Measurements from ENCODE around the gene TTYH1.
"Not testable (repeated sequence)": the region's sequence is repeated elsewhere in the genome, so short reads cannot be mapped to it uniquely, and the experiment has no call there.

TTYH1 gene

DNA sequence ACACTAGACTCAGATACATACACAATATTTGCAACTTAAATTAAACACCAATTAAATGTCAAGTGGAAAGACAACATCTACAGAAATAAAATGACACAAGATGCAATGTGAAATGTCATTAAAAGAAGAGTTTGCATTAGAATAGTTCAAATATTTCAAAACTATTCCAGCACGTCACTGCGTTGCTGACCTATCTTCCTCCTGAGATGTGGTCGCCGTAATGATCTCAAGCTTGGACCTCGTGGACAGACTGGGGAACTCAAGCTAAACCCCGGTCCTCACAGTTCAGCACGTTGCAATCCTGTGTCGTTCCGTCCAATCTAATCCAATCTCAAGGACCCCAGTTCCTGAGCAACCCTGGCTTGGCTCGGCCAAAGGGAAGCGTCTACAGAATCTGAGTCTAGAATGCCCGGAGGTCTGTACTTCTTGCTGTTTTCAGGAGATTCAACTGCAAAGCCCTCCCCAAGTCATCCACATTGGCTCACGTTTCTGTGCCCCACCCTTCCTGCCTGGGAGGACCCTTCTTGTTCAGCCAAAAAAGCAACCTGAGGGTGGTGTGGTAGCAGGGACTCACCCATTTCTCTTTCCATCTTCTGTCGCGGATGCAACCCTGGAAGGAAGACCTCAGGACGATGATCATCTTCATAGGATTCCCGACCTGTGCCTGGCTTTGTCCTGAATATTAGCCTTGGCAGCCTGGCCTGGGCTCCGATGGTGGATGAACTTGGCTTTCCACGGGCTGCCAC is 45.4 kb upstream of the TTYH1 start:
- Histone ChIP-seq H3K27ac (replicated peaks) (peak overlapping the region; percentile 98), H3K4me3 (replicated peaks; ENCODE audit: insufficient read depth, low read length) (peak overlapping the region; percentile 43)
- 0 out of 2 replicates have a peak, but pooled peaks have one; percentile 28 for TF ChIP-seq POLR2AphosphoS5 (IDR thresholded peaks at IDR 0.05; ENCODE audit: low read depth)
- H3K27me3 ChIP-seq (ENCODE audit: insufficient read depth, poor library complexity, severe bottlenecking); DNase-seq (ENCODE audit: low read depth in 1 of 2, low spot score in 1 of 2): not testable (repeated sequence)

DNA sequence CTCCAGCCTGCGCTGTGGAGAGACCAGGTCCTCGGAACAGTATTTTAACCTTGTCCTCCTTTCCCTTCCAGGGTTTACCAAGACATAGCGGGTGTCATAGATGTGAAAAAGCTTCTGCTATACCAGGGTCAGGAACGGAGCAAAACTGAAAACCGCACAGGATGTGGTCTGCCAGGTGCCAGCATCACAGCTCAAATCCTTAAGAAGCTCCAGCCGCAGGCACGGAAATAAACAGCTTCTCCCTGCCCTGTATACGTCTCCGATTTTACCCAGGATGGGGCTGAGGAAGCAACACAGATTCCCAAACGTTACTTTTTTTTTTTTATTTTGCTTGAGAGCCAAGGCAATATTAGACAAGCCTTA is 44.8 kb upstream of the TTYH1 start:
- peak; percentile 91 for TF ChIP-seq POLR2AphosphoS5 (IDR thresholded peaks at IDR 0.05; ENCODE audit: low read depth)
- peak; percentile 27; the same call in 1 of the 2 replicates for TF ChIP-seq GABPA (IDR thresholded peaks at IDR 0.05; ENCODE audit: low read depth)
- H3K4me3 ChIP-seq (replicated peaks; ENCODE audit: insufficient read depth, low read length) = peak overlapping the region; percentile 35
- DNase-seq (ENCODE audit: low read depth in 1 of 2, low spot score in 1 of 2) = peak; percentile 77 to 92
- H3K27ac ChIP-seq (replicated peaks) = peak overlapping the region; percentile 97
- not testable (repeated sequence) for H3K27me3 ChIP-seq (ENCODE audit: insufficient read depth, poor library complexity, severe bottlenecking)

DNA sequence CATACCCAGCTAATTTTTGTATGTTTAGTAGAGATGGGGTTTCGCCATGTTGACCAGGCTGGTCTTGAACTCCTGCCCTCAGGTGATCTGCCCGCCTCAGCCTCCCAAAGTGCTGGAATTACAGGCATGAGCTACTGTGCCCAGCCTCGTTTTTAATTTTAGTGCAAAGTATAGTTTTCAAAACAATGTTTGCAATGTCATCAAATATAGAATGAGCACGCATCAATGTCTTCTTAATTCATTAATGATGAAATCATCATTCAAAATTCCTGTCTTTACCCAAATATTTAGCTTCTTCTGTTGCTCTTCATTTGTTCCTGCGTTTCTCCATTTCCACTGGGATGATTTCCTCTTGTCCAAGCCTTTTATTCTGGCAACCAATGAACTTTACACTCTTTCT is 43.8 kb upstream of the TTYH1 start:
- not testable (repeated sequence) for DNase-seq (ENCODE audit: low read depth in 1 of 2, low spot score in 1 of 2); H3K4me3 ChIP-seq (replicated peaks; ENCODE audit: insufficient read depth, low read length); H3K27me3 ChIP-seq (ENCODE audit: insufficient read depth, poor library complexity, severe bottlenecking)
- peak overlapping the region; percentile 97 for H3K27ac ChIP-seq (replicated peaks)

DNA sequence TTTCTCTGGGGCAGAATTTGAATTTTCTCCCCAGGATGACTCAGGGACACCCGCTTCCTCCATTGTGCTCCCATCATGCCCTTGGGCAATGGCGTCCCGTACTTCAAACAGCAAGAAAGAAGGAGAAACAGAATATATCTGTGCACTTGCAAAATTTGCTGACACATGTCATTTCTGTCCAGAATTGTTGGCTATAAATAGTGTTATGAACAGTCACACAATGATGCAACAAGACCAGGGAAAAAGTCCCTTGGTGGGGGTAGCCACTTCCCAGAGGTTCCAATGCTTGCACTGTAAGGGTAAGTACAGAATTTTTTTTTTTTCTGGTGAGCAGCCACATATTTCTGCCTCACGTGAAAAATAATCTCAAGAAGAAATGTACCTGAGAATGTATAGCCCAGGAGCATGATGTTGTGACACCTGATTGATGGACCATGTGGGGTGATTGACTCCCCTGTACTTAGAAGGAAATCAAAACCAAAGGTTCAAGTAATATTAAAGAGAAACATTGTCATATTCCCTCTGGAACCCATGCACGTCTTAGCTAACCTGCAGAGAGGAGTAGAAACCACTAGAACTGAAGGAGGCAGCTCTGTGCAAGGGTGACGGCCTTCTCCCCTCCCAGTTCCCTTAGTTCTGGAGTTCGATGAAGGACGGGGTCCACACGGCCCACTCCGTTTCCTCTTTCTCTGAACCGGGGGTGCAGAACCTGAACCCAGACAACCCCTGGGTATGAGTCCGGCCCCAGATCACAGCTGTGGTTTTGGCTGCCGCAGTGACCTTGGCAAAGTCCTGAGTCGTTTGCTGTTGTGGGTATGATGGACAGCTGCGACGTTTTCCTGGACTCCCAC is 41.3 kb upstream of the TTYH1 start:
- Histone ChIP-seq H3K27me3 (ENCODE audit: insufficient read depth, poor library complexity, severe bottlenecking) (no peaks in the 10 kb centered on the region), H3K4me3 (replicated peaks; ENCODE audit: insufficient read depth, low read length) (peak overlapping the region; percentile 53), H3K27ac (replicated peaks) (peak overlapping the region; percentile 97)
- peak; percentile 84 to 88 for DNase-seq (ENCODE audit: low read depth in 1 of 2, low spot score in 1 of 2)
- TF ChIP-seq SPI1 (IDR thresholded peaks at IDR 0.05; ENCODE audit: borderline replicate concordance, low read depth) = 0 out of 2 replicates have a peak, but pooled peaks have one; percentile 23
- no peak for TF ChIP-seq GABPA (IDR thresholded peaks at IDR 0.05; ENCODE audit: low read depth)
- TF ChIP-seq, protein P1, sequence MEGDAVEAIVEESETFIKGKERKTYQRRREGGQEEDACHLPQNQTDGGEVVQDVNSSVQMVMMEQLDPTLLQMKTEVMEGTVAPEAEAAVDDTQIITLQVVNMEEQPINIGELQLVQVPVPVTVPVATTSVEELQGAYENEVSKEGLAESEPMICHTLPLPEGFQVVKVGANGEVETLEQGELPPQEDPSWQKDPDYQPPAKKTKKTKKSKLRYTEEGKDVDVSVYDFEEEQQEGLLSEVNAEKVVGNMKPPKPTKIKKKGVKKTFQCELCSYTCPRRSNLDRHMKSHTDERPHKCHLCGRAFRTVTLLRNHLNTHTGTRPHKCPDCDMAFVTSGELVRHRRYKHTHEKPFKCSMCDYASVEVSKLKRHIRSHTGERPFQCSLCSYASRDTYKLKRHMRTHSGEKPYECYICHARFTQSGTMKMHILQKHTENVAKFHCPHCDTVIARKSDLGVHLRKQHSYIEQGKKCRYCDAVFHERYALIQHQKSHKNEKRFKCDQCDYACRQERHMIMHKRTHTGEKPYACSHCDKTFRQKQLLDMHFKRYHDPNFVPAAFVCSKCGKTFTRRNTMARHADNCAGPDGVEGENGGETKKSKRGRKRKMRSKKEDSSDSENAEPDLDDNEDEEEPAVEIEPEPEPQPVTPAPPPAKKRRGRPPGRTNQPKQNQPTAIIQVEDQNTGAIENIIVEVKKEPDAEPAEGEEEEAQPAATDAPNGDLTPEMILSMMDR (IDR thresholded peaks at IDR 0.05; ENCODE audit: insufficient read depth, low read length) = no peak
- TF ChIP-seq, protein P2, sequence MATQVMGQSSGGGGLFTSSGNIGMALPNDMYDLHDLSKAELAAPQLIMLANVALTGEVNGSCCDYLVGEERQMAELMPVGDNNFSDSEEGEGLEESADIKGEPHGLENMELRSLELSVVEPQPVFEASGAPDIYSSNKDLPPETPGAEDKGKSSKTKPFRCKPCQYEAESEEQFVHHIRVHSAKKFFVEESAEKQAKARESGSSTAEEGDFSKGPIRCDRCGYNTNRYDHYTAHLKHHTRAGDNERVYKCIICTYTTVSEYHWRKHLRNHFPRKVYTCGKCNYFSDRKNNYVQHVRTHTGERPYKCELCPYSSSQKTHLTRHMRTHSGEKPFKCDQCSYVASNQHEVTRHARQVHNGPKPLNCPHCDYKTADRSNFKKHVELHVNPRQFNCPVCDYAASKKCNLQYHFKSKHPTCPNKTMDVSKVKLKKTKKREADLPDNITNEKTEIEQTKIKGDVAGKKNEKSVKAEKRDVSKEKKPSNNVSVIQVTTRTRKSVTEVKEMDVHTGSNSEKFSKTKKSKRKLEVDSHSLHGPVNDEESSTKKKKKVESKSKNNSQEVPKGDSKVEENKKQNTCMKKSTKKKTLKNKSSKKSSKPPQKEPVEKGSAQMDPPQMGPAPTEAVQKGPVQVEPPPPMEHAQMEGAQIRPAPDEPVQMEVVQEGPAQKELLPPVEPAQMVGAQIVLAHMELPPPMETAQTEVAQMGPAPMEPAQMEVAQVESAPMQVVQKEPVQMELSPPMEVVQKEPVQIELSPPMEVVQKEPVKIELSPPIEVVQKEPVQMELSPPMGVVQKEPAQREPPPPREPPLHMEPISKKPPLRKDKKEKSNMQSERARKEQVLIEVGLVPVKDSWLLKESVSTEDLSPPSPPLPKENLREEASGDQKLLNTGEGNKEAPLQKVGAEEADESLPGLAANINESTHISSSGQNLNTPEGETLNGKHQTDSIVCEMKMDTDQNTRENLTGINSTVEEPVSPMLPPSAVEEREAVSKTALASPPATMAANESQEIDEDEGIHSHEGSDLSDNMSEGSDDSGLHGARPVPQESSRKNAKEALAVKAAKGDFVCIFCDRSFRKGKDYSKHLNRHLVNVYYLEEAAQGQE (IDR thresholded peaks at IDR 0.05; ENCODE audit: insufficient replicate concordance, low read depth) = no peak
- no peak for TF ChIP-seq POLR2AphosphoS5 (IDR thresholded peaks at IDR 0.05; ENCODE audit: low read depth)

DNA sequence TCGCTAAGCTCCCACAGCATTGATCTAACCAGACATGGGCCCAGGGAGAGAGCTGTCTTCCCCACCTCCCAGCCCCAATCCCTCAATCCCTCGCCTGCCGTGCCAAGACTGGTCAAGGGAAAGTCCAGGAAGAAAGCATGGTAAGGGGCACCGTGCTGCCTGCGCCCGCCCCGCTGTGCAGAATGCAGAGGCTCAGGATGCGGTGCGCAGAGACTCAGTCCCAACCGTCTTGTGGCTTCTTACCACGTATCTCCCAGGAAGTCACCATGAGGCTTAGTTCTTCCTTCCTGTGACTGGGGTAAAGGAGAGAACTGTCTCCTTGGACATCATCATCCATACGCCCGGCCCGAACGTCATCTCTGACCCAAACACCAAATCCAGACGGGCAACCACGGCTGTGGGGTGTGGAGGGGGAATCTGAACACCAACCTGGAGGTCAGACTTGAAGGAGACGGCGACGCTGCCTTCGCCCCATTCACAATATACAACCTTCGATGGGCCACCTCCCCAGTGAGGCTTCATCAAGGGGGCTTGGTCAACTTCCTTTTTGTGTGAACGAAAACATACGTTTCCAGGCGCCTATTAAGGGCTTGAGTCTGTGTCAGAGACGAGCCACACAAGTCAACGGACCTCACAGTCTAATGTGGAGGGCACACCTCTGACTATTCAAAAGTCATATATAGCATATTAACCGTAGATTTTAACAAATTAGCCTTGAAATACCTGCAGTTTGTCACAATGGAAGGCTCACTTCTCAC is 39.9 kb upstream of the TTYH1 start:
- TF ChIP-seq, protein P2 (IDR thresholded peaks at IDR 0.05; ENCODE audit: insufficient replicate concordance, low read depth) = peak; percentile 58
- peak; percentile 15; the same call in 1 of the 2 replicates for TF ChIP-seq SPI1 (IDR thresholded peaks at IDR 0.05; ENCODE audit: borderline replicate concordance, low read depth)
- TF ChIP-seq POLR2AphosphoS5 (IDR thresholded peaks at IDR 0.05; ENCODE audit: low read depth) = peak; percentile 93
- TF ChIP-seq GABPA (IDR thresholded peaks at IDR 0.05; ENCODE audit: low read depth) = peak; percentile 35
- H3K4me3 ChIP-seq (replicated peaks; ENCODE audit: insufficient read depth, low read length) = peak overlapping the region; percentile 53
- H3K27ac ChIP-seq (replicated peaks) = peak overlapping the region; percentile 97
- H3K27me3 ChIP-seq (ENCODE audit: insufficient read depth, poor library complexity, severe bottlenecking) = not testable (repeated sequence)
- peak; percentile 82 to 87 for DNase-seq (ENCODE audit: low read depth in 1 of 2, low spot score in 1 of 2)
